ENCODE measurements around the gene NEK6.

GRCh38 chr9:124398191-124398935 is 140.6 kb downstream of the NEK6 start:
- TF ChIP-seq POLR2AphosphoS2 (conservative IDR thresholded peaks at IDR 0.05; ENCODE audit: low read length) (no peak), CHD2 (IDR thresholded peaks at IDR 0.05; ENCODE audit: low read length, partially characterized antibody) (no peak), USF2 (IDR thresholded peaks at IDR 0.05) (no peak), CTCF (IDR thresholded peaks at IDR 0.05) (no peak), REST (IDR thresholded peaks at IDR 0.05) (no peak), PBX3 (IDR thresholded peaks at IDR 0.05) (no peak), JUNB (IDR thresholded peaks at IDR 0.05) (no peak)
